CD4-positive, alpha-beta T cell treated with Interleukin-6 for 4 hours (primary cell): Measurements from ENCODE around the gene BTBD6.

ENCODE experiments used
- DNase-seq: peaks from one replicate; pipeline ENCODE4 v3.0.0-alpha.2; 2020; ENCODE audit warnings: mixed read lengths

Gene BTBD6

DNA sequence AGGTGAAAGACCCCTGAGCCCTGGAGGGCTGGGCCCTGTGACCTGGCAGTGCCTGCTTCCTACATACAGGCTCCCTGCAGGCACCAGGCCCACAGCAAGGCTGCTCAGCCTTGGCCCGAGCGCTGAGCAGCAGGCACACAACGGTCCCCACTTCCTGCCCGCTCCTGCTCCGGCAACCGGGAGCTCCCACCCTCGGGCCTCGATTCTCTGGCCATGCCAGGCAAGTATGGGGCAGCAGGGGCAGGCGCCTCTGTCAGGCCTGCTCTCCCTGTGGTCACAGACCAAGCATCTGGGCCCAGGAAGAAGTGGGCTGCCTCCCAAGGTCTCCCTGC, 36.6 kb upstream of the BTBD6 start:
- DNase-seq = no peak

DNA sequence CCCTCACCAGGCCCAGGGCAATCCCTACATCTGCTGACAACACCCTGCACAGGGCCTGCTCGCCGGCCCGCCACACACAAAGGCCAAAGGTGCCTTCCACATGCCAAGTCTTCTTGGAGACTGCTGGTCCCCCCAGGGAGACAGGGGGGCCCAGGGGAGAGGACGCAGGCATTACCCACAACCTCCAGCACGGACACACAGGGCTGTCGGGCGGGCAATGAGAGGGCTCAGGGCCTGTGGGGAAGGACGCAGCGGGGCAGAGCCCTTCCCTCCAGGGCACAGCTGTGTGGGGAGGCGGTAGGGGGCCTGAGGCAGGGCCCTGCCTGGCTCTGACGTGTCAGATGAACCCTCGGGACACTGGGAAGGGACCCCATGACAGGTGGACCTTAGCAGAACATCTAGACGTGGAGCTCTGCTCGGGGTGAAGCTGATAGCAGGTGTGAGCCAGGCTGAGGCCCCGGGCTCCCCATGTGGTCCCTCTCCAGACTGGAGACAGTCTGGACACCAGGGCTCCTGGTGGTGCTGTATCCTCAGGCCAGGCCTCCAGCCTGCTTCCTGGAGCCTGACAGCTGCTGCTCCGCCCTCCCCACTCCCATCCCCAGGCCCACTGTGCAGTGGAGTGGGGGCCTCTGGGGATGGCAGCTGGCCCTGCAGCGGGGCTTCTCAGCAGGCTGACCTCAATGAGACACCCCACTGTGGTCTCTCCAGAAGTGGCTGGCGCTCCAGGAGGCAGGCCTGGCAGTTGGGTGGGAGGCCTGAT, 35.6 kb upstream of the BTBD6 start:
- no peak for DNase-seq

DNA sequence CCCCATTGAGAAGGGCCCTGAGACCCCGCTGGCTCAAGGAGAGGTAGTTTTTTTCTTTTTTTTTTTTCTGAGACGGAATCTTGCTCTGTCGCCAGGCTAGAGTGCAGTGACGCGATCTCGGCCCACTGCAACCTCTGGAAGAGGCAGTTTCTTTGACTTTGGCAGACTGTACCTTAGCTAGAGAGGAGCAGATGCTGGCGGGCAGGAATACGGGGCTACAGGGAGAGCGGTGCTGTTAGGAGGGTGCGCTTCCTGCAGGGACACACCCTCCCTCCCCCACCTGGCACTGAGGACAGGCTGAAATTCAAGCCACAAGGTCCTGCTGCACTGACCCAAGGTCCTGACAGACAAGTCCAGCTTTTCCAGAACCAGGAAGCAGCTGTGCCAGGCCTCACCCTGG, 35.0 kb upstream of the BTBD6 start:
- DNase-seq = no peak

DNA sequence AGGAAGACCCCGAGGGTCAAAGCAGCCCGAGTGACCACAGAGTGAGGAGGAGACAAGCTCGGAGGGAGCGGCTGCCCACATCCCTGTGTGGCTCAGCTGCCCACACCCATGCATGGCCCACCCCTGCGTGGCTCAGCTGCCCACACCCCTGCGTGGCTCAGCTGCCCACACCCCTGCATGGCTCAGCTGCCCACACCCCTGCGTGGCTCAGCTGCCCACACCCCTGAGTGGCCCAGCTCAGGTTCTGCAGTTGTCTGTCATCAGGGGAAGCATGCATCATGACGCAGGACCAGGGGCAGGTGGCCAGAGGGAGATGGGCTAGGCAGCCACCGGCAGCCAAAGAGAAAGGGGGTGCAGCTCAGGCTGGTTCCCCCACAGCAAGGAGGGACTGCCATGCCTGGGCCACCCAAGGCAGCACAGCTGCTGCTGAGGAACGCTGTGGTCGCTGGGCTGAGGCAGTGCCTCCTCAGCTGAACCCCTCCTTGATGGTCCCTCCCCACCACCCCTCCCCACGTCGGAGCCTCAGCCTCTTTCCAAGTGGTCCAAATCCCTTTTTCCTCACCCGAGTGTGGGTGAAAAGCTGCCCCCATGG, 33.9 kb upstream of the BTBD6 start:
- DNase-seq = no peak

DNA sequence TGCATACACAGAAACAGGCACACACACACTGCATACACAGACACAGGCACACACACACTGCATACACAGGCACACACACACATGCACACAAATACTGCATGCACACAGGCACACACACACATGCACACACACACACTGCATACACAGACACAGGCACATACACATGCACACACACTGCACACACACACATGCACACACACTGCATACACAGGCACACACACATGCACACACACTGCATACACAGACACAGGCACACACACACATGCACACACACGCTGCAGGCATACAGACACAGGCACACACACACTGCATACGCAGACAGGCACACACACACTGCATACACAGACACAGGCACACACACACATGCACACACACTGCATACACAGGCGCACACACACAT, 32.7 kb upstream of the BTBD6 start:
- no peak for DNase-seq

DNA sequence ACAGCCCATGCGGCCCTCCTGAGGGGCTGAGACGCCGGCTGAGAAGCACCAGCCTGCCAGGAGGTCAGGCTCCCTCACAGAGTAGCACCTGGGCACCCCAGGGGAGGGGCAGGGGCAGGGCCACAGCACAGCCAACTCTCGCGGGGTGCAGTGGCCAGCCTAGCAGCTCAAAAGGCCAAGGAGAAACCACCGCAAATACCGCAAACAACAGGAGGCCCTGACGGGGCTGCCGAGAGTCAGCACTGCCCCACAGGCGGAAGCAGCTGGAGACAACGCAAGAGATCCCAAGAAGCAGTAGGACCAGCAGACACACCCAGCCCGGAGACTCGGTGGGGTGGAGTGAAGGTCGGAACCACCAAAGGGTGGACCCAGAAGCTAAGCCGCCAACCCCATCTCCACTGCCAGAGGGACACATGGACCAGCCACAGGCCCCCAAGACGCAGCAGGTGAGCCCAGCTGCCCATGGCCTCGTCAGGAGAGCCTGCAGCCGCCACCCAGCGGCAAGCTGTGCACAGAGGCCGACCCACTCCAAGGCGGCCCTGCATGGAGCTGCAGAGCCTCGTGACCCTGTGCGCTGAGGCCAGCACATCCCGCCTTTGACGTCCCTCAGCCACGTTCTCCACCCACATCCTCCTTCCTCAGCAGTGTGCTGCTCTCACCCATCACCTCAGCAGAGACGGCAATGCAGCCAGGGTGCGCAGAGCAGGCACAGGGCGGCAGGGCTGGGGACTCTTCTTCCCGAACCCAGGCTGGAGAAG, 31.7 kb upstream of the BTBD6 start:
- no peak for DNase-seq

DNA sequence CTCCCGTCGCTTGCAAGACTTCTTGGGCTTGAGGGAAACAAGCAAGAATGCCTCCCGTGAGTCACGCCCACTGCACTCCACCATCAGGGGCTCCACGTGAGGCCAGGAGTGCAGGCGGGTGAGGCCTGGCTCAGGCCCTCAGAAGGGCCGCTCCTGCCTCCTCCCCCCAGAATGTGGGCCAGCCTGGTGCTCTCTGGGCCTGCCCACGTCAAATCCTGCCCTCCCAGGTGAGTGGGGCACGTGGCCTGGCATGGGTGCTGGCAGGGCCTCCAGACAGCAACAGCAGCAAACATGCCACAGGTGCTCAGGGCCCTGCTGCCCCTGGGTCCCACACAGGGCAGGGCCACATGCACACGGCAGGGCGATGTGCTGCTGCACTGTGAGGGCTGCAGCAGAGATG, 30.6 kb upstream of the BTBD6 start:
- no peak for DNase-seq

DNA sequence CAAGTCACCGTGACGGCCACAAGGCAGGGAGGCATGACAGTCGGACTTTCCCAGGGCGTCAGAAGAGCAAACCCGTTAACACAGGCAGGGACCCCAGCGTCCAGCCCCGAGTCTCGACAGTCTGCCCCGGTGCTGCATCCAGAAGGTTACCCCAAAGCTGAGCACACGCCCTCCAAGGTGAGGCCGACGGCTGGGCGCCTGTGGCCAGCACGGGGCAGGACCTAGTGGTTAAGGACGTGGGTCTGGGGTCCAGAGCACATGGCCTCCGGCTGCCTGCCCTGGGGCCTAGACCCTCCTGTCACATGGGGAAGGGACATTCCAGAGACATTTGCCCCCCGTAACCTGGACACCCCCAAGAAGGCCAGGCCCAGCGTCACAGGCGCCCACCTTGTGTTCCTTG, 29.7 kb upstream of the BTBD6 start:
- DNase-seq = no peak

DNA sequence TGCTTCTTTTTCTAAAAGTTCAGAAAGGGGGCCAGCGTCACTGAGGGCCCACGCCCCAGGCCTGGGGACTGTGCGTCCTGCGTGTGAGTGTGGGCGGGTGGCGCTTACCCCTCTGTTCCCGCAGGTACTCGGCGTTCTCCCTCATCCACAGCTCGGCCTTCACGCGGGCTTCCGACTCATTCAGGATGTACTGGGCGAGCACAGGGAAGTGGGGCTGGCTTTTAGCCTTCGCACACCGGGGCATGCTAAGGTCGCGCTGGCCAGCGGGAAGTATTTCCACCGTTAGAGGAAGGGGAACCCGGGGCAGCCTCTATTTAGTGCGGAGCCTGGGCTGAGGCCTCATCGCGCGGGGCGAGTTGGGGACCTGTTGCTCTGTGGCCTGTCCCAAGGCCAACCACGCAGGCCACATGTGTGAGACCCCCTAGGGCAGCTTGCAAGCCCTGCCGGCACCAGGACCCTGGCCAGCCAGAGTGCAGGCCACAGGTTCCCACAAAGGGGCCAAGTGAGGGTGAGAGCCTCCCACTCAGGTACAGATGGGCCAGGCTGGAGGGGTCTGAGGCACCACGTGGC, 29.2 kb upstream of the BTBD6 start:
- DNase-seq = no peak

DNA sequence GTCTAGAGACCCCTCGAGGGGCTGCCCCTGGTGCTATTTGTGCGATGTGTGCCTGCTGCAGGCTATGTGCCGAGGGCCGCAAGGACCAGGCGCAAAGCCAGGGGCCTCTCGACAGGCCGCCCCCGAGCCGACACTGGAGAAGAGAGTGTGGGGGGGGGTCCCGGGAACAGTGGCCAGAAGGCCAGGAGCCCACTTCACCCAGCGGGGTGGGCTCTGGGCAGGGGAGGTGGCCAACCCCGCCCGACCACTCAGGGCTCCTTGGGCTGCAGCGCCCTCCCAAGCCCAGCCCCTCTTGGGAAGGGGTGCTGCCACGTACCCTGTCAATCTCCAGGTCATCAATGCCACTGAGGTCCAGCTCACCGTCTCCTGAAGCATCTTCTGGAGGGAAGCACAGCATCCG, 28.6 kb upstream of the BTBD6 start:
- no peak for DNase-seq

DNA sequence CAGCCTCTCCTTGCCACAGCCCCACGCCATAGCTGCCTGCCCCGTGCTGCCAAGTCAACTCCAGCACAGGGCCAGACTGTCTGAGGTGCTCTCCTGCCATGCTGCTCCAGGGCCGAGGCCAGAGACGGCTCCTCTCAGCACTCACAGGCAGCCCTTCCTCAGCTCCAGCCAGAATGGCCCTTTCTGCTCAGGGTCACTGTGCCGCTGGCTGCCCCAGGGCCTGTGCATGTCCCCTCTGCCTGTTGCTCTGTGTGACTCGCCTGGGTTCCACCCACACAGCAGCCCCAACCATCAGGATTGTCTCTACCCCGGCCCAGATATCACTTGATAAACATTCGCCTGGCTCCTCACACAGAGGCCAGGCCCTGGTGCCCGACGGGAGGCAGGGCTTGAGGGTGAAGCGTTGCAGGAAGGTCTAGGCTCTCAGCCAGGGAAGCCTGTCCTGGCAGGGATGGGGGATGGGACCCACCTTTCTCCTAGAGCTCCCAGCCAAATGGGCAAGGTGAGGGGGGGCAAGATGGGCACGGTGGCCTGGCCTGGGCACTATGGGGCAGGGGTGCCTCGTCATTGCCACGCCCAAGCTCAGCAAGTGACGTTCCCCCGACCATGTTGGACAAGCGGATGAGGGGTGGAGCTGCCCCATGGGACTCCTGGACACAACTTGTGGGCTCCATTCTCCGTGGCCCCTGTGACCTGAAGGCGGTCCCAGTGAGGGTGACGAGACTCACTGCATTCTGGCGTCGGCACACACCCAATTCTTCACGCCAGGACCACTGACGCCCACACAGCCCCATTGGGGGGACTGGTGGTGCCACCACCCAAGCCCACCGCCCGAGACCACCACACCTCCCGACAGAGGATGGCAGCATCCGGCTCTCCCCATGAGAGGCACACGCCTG, 27.4 kb upstream of the BTBD6 start:
- DNase-seq = no peak

DNA sequence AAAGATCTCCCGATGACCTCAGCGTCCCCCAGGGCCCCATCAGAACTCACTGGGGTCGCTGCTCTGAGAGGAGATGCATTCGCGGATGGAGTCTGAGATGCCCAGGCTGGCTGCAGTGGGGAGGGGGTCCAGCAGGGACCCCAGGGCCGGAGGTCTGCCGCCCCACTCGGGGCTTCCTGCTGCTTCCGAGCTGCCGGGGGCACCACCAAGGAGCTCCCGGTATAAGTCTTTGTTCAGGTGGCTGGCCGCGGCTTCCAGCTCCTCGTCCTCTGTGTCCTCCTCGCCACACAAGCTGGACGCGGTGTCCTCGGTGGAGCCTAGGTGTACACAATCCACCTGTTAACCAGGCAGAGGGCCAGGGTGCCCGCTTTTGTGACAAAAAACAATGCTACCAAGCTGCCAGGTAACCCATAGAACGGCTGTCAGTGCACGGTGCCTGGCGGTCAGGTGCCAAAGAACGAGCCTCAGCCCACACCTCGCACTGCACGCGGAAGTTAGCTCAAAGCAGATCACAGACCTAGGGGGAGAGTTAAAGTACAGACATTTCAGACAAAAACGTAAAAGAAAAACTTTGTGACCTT, 26.6 kb upstream of the BTBD6 start:
- no peak for DNase-seq

DNA sequence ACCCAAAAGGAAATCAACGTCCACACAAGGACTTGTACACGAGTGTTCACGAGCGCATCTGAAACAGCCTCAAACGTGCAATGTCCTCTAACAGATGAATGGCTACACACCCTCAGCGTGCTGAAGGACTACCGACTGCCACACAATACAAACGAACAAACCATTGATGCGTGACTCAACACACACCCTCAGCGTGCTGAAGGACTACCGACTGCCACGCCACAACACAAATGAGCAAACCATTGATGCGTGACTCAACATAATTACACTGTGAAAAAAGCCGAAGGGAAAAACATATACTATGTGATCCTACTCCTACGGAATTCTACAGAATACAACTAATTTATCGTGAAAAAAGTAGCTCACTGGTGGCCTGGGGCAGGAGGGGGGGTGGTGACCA, 25.1 kb upstream of the BTBD6 start:
- no peak for DNase-seq

DNA sequence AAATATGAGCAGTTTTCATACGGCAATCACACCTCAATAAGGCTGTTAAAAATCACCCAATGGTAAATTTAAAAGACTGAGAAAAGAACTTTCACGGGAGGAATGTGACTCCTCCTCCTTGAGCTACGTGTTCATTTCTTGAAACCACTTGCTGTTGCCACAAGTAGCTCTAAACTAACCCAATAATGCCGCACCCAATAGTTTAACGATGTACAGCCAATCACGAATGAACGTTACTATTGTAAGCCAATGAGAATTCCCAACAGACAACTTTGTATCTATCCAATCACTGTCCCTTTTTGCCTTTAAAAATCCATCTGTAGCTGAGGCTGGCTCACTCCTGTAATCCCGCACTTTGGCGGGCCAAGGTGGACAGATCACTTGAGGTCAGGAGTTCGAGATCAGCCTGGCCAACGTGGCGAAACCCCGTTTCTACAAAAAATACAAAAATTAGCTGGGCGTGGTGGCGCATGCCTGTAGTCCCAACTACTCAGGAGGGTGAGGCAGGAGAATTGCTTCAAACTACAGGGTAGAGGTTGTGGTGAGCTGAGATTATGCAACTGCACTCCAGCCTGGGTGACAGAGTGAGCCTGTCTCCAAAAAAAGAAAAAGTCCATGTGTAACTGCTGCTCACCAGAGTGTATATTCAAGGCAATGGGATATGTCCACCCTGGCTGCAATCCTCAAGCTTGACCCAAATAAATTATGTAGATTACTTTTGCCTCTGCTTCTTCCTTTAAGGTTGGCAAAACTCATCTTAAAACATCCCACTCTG, 24.4 kb upstream of the BTBD6 start:
- DNase-seq = no peak

DNA sequence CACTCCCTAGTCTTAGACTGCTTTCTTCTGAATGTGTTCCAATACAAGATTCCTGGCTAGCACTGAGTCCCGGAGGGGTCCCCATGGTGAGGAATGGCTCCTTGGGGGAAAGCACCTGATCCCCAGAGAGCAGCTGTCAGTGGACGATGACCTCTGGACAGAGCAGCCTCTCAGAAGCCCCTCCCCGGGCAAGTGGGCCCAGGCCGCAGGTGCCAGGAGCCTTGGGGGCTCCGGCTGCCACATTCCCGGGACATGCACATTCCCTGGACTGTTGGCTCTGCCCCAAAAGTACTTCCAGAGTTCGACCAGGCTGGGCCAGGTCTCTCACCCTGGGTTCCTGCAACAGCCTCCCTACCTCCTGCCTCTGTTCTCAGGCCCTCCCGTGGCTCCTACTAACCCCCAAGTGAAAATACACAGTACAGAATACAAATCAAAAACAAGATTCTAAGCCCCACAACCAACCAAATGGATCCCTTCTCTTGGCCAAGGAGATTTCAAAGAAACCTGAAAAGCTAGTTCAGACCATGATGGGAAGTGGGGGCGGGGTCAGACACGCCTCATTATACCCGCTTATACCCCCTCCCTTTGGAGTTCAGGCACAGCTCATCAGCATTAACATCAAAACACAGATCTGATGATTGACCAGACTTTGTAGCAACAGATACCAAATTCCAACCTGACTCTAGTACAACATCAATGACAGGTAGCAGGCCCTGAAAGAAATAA, 23.3 kb upstream of the BTBD6 start:
- no peak for DNase-seq

DNA sequence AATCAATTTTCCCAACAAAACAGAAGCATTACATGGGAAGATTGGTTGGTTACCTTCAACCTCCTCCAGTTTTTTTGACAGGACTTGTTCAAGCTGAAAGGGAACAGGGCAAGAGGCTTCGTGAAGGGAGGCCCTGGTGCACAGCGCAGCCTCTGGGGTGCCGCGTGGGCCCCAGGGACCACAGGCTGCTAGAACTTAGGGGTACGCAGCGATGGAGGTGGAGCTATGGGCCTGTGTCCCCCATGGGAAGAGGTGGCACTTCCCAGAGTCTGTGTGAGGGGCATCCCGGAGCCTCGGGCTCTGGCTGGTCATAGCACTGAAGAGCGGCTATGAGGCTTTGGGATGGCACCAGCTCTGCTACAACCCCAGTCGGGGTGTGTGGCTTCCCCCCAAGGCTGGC, 22.1 kb upstream of the BTBD6 start:
- DNase-seq = no peak

DNA sequence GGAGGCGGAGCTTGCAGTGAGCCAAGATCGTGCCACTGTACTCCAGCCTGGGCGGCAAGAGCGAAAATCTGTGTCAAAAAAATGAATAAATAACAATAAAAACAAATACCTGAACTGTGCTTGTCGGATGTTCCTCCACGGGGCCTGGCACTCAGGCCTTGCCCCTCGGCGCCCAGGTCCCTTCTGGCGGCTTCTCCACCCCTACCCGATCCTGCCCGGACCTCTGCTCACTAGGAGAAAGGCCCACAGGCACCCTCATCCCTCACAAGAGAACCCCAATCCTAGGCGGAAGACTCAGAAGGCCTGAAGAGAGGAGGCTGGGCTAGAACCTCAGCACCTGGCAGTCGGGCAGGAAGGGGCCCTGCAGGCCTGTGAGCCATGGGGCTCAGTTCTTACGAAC, 21.0 kb upstream of the BTBD6 start:
- DNase-seq = no peak

DNA sequence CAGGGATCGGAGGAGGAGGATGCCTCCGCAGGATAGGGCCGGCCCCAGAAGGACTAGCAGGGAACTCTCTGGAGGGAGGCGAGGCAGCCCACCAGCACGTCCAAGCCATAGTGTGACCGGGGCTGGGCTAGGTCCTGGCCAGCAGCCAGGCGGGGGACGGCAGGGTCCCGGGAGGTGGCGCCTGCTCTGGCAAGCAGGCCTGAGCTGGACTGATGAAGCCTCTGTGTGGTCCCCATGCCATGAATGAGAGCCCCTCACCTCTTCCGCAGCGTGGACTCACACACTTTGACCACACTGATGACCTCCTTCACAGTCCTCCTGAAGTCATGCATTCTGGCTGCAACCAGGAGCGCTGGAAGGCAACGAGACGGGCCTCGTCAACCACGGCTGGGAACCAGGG, 19.8 kb upstream of the BTBD6 start:
- no peak for DNase-seq

DNA sequence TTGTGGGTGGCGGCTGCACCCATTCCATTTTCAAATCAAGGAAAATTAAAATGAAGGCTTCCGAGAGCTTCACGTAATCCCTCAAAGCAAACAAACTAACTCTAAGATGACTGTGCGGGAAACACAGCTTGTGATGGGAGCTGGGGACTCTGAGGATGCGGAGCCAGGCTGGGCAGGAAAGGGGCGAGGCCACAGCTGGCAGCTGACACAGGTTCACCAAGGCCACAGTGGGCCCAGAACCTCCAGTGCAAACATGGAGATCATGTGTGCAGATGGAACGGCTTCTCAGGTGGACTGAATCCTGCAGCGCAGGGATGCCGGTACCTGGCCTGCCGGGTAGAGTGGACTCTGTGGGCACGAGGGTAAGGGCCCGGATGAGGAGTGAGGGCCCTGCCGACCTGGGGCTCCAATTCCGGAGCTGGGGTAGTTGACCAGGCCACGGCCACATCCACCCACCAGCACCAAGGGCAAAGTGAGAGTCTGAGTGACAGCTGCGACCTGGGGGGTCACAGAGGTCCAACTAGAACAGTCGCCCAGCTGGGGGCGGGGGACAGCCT, 19.2 kb upstream of the BTBD6 start:
- no peak for DNase-seq

DNA sequence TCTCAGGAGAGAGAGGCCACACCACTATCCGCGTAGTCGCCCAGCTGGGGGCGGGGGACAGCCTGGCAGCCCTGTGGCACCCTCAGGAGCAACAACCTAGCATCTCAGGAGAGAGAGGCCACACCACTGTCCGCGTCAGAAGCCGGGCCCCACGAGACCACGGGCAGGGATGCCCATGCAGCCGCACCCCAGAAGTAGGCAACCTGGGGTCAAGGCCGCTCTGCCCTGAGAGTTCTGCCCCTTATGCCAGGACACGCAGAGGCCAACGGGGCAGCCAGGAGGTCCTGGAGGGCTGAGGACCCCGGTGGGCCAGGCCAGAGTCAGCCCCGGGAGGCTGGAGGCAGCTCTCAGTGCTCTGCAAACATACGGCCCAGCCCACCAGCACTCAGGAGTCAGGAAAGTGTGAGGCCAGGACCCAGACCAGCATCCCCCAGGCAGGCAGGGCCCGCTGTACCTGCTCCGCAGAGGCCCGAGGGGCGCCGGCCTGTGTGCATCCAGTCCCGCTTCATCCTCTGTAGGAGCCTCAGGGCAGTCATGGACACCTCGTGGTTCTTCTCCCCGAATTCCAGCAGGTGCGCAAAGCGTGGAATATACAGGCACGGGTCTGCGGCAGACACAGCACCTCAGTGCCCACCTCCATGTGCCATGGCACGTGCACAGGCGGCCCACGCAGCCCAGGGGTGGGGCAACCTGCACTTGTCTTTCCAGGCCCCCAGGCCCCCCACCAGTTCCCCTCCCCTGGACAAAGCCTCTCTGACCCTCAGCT, 7.3 kb upstream of the BTBD6 start:
- no peak for DNase-seq
